Middle frontal gyrus (tissue), 1 donor: ENCODE measurements around the gene GATAD1.
"Not testable (repeated sequence)": the region's sequence is repeated elsewhere in the genome, so short reads cannot be mapped to it uniquely, and the experiment has no call there.

Experiments used
- DNase-seq: peaks from one replicate; pipeline ENCODE4 v3.0.0-alpha.2; 2015; ENCODE audit warnings: low spot score; ENCODE audit errors: extremely low spot score

The GATAD1 gene

GRCh38 chr7:92436612-92437445 is 10.5 kb upstream of the GATAD1 start:
- DNase-seq: no peak

GRCh38 chr7:92437956-92438491 is 9.3 kb upstream of the GATAD1 start:
- no peak for DNase-seq

- not testable (repeated sequence) for DNase-seq
These were observed 4.6 kb upstream of the GATAD1 start for GRCh38 chr7:92442720-92443119.

GRCh38 chr7:92446869-92447344 is 375 bp upstream of the GATAD1 start:
- no peak for DNase-seq

GRCh38 chr7:92448205-92448747 is 994 bp downstream of the GATAD1 start:
- DNase-seq: no peak

- no peak for DNase-seq
These were observed 4.4 kb downstream of the GATAD1 start for GRCh38 chr7:92451645-92452044.

- DNase-seq: no peak
These were observed 9.0 kb downstream of the GATAD1 start for GRCh38 chr7:92456236-92456635.

GRCh38 chr7:92460109-92460508 is 12.8 kb downstream of the GATAD1 start:
- no peak for DNase-seq

- no peak for DNase-seq
These were observed 13.2 kb downstream of the GATAD1 start for GRCh38 chr7:92460510-92460909.

GRCh38 chr7:92461027-92462003 is 14.0 kb downstream of the GATAD1 start:
- no peak for DNase-seq

GRCh38 chr7:92462560-92462959 is 15.3 kb downstream of the GATAD1 start:
- DNase-seq: no peak

- no peak for DNase-seq
These were observed 17.2 kb downstream of the GATAD1 start for GRCh38 chr7:92464515-92464914.

- DNase-seq: no peak
These were observed 19.4 kb downstream of the GATAD1 start for GRCh38 chr7:92466682-92467081.

- not testable (repeated sequence) for DNase-seq
These were observed 21.3 kb downstream of the GATAD1 start for GRCh38 chr7:92468589-92468988.

- DNase-seq: not testable (repeated sequence)
These were observed 26.7 kb downstream of the GATAD1 start for GRCh38 chr7:92473989-92474388.

- DNase-seq: not testable (repeated sequence)
These were observed 28.0 kb downstream of the GATAD1 start for GRCh38 chr7:92475261-92475770.

- not testable (repeated sequence) for DNase-seq
These were observed 28.7 kb downstream of the GATAD1 start for GRCh38 chr7:92475851-92476590.

GRCh38 chr7:92477681-92478080 is 30.4 kb downstream of the GATAD1 start, which contains the start of gene ERVW-1:
Gene ERVW-1, minus strand, starts transcription at chr7:92477946. Its CDS starts 7,565 bp downstream, at chr7:92470381.
- not testable (repeated sequence) for DNase-seq

- DNase-seq: no peak
These were observed 30.8 kb downstream of the GATAD1 start for GRCh38 chr7:92478095-92478494.

- DNase-seq: no peak
These were observed 31.4 kb downstream of the GATAD1 start for GRCh38 chr7:92478711-92479110.
